ENCODE results near the gene RGL2.

DNA sequence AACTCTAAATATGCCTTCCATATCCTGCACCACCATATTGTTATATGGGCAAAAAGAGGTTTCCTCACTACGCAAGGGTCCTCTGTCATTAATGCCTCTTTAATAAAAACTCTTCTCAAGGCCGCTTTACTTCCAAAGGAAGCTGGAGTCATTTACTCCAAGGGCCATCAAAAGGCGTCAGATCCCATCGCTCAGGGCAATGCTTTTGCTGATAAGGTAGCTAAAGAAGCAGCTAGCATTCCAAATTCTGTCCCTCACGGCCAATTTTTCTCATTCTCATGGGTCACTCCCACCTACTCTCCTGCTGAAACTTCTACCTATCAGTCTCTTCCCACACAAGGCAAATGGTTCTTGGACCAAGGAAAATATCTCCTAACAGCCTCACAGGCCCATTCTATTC, 49.1 kb upstream of the RGL2 start:
- TF ChIP-seq, protein P1, sequence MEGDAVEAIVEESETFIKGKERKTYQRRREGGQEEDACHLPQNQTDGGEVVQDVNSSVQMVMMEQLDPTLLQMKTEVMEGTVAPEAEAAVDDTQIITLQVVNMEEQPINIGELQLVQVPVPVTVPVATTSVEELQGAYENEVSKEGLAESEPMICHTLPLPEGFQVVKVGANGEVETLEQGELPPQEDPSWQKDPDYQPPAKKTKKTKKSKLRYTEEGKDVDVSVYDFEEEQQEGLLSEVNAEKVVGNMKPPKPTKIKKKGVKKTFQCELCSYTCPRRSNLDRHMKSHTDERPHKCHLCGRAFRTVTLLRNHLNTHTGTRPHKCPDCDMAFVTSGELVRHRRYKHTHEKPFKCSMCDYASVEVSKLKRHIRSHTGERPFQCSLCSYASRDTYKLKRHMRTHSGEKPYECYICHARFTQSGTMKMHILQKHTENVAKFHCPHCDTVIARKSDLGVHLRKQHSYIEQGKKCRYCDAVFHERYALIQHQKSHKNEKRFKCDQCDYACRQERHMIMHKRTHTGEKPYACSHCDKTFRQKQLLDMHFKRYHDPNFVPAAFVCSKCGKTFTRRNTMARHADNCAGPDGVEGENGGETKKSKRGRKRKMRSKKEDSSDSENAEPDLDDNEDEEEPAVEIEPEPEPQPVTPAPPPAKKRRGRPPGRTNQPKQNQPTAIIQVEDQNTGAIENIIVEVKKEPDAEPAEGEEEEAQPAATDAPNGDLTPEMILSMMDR (IDR thresholded peaks at IDR 0.05), result no peak
- TF ChIP-seq POLR2A (IDR thresholded peaks at IDR 0.05), result no peak
